ENCODE measurements around the gene TCF12. TPM values are rescaled to one million over a fixed set of nuclear protein-coding genes. Genes with fewer than 3 reads are reported as not detected.

Gene TCF12
- total RNA-seq, 1 donor from 2014 or later: 106 TPM

DNA sequence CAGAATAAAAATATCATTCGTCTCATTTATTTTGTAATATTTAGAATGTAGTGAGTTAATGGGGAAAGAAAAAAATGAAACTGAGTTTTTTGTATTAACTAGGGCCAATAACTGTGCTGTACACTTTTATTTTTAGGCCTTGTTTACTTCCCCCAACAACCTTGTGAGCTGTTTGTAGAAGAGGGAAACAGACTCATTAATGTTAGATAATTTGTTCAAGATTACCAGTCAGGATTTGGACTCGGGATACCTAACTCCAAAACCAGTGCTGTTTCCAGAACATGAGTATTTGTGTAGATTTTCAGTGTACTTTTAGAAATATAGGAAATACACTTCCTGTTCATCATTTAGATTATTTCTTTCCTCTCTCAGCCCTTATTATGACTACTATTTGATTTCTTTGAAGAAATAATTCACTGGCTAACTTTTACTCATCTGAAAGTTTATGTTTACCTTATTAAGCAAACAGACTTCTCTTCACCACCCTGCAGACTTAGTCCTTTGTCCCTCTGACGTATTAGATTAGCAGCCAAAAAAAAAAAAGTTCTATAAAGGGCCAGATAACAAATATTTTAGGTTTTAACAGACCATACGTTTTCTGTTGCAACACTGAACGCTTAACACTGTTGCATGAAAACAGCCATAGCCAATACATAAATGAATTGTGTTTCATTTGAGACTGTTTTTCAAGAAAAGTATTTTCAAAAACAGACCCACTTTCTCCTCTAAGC is 265.3 kb downstream of the TCF12 start:
- Mint-ChIP-seq H3K36me3 (ENCODE audit: low read depth) (peaks cover 13% of the 10 kb centered on the region), H3K9me3 (ENCODE audit: low read depth) (peaks cover 4% of the 10 kb centered on the region), H3K4me1 (ENCODE audit: low read depth) (peaks cover 7% of the 10 kb centered on the region), H3K27me3 (ENCODE audit: low read depth) (no peaks in the 10 kb centered on the region), H3K27ac (ENCODE audit: unreplicated experiment) (no peak overlapping the region), H3K4me3 (ENCODE audit: unreplicated experiment) (no peak overlapping the region)
- DNase-seq (ENCODE audit: low spot score): no peak
- TF ChIP-seq, protein P1, sequence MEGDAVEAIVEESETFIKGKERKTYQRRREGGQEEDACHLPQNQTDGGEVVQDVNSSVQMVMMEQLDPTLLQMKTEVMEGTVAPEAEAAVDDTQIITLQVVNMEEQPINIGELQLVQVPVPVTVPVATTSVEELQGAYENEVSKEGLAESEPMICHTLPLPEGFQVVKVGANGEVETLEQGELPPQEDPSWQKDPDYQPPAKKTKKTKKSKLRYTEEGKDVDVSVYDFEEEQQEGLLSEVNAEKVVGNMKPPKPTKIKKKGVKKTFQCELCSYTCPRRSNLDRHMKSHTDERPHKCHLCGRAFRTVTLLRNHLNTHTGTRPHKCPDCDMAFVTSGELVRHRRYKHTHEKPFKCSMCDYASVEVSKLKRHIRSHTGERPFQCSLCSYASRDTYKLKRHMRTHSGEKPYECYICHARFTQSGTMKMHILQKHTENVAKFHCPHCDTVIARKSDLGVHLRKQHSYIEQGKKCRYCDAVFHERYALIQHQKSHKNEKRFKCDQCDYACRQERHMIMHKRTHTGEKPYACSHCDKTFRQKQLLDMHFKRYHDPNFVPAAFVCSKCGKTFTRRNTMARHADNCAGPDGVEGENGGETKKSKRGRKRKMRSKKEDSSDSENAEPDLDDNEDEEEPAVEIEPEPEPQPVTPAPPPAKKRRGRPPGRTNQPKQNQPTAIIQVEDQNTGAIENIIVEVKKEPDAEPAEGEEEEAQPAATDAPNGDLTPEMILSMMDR (IDR thresholded peaks at IDR 0.05): no peak

DNA sequence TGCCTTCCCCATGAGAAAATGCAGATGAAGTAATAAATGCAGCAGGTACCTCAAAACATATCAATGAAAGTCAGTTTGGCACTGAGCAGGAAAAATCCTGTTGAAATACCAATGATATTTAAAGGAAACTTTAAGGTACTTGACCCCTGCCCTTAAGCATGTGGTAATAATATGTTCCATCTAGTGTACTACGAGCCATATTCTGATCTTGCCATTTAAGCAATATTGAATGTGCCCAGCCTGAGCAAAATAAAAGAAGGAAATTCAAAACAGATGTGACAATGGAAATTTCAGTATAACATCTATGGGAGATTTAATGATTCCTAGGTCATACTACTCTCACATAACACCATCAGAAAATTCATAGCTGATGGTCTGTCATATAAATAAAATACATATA is 266.1 kb downstream of the TCF12 start:
- peaks cover 4% of the 10 kb centered on the region for H3K9me3 Mint-ChIP-seq (ENCODE audit: low read depth)
- no peaks in the 10 kb centered on the region for H3K27me3 Mint-ChIP-seq (ENCODE audit: low read depth)
- peaks cover 9% of the 10 kb centered on the region for H3K4me1 Mint-ChIP-seq (ENCODE audit: low read depth)
- no peak for DNase-seq (ENCODE audit: low spot score)
- no peak overlapping the region for H3K4me3 Mint-ChIP-seq (ENCODE audit: unreplicated experiment)
- peaks cover 13% of the 10 kb centered on the region for H3K36me3 Mint-ChIP-seq (ENCODE audit: low read depth)
- no peak overlapping the region for H3K27ac Mint-ChIP-seq (ENCODE audit: unreplicated experiment)
- TF ChIP-seq, protein P1 (IDR thresholded peaks at IDR 0.05): no peak

GRCh38 chr15:57185507-57186074 is 267.1 kb downstream of the TCF12 start:
- Mint-ChIP-seq H3K4me3 (ENCODE audit: unreplicated experiment) (no peak overlapping the region), H3K27ac (ENCODE audit: unreplicated experiment) (no peak overlapping the region), H3K9me3 (ENCODE audit: low read depth) (peaks cover 4% of the 10 kb centered on the region), H3K36me3 (ENCODE audit: low read depth) (peaks cover 13% of the 10 kb centered on the region), H3K27me3 (ENCODE audit: low read depth) (no peaks in the 10 kb centered on the region), H3K4me1 (ENCODE audit: low read depth) (peaks cover 20% of the 10 kb centered on the region)
- no peak for DNase-seq (ENCODE audit: low spot score)
- TF ChIP-seq, protein P1 (IDR thresholded peaks at IDR 0.05): no peak

DNA sequence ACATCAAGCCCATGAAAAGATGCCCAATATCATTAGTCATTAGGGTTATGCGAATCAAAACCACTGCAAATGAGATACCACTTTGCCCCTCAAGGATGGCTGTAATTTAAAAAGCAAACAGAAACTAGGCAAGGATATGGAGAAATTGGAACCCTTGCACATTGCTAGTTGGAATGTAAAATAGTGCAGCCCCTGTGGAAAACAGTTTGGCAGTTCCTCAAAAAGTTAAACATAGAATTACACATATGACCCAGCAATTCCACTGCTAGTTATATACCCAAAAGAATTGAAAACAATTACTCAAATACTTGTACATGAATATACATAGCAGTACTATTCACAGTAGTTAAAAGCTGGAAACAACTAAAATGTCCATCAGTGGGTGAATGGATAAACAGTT is 271.0 kb downstream of the TCF12 start:
- no peak overlapping the region for H3K4me3 Mint-ChIP-seq (ENCODE audit: unreplicated experiment)
- peaks cover 17% of the 10 kb centered on the region for H3K4me1 Mint-ChIP-seq (ENCODE audit: low read depth)
- peaks cover 20% of the 10 kb centered on the region for H3K36me3 Mint-ChIP-seq (ENCODE audit: low read depth)
- no peak overlapping the region for H3K27ac Mint-ChIP-seq (ENCODE audit: unreplicated experiment)
- H3K27me3 Mint-ChIP-seq (ENCODE audit: low read depth): no peaks in the 10 kb centered on the region
- no peak for DNase-seq (ENCODE audit: low spot score)
- peaks cover 4% of the 10 kb centered on the region for H3K9me3 Mint-ChIP-seq (ENCODE audit: low read depth)
- TF ChIP-seq, protein P1 (IDR thresholded peaks at IDR 0.05): no peak

- DNase-seq (ENCODE audit: low spot score): no peak
- H3K27me3 Mint-ChIP-seq (ENCODE audit: low read depth): no peaks in the 10 kb centered on the region
- peaks cover 15% of the 10 kb centered on the region for H3K4me1 Mint-ChIP-seq (ENCODE audit: low read depth)
- H3K27ac Mint-ChIP-seq (ENCODE audit: unreplicated experiment): no peak overlapping the region
- H3K9me3 Mint-ChIP-seq (ENCODE audit: low read depth): peaks cover 4% of the 10 kb centered on the region
- TF ChIP-seq, protein P1 (IDR thresholded peaks at IDR 0.05): no peak
- no peak overlapping the region for H3K4me3 Mint-ChIP-seq (ENCODE audit: unreplicated experiment)
- H3K36me3 Mint-ChIP-seq (ENCODE audit: low read depth): peaks cover 19% of the 10 kb centered on the region
Measured at GRCh38 chr15:57190208-57190607, 271.8 kb downstream of the TCF12 start.

Measured in chondrocyte (in vitro differentiated cells).